Measurements from ENCODE around the gene CDCP1.

CDCP1 gene

DNA sequence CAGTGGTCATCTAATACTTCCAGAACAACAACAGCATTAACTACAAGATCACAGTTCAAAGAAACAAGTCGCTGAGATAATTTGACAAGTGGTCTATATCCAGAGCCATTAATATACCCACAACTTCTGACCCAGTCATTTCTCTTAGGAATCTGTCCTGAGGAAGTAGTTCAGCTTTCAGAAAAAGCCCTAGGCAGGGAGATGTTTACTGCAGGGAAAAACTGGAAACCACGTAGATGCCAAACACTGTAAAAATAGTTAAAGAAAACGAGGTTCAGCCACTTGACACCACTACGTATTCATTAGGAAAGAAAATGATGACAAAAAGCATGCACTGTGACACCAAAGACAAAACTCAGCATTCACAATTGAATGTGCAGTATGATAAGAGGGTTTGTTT lies 22.3 kb upstream of the CDCP1 start:
- no peaks in the 10 kb centered on the region for H4K20me1 ChIP-seq (ENCODE audit: insufficient read depth, low read length)

DNA sequence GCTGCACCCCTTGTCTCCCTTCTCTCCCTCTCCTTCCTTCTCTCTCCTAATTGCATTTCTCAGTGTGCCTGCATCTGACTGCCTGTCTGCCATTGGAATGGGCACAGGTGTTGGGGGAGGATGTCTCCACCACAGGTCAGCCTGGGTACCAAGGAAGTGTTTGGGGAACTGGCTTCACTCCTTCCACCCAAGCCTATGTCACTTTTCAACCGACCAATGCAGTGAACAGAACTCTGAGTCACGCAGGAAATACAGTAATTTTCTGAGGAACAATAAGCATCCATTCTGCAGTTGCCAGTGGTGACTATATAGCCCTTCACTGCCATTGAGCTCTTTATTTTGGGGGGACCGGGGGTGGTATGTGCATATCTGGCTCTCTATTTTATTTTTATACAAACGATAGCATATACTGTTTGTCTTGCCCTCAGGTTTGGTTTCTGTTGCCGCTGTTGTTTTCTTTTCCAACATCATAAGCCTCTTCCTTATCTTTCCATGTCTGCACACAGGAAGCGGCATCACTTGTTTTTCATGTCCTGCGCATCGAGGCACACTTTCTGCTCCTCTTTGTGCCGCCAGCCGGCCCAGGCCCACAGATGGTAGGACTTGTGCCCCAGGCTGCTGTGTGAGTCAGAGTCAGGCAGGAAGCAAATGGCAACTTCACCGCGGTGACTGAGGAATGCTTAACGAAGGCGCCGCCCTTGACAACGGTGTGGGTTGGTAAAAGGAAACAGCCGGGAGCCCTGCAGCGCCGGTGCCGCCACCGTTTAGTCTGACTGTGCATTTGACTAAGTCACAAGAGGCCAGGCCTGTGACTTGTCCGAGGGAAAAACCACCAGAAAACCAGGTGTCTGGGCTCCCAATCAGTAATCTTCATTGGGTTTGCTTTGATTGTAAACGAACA lies 21.1 kb upstream of the CDCP1 start:
- Histone ChIP-seq H3K4me1 (ENCODE audit: insufficient read depth, low read length, severe bottlenecking) (no peaks in the 10 kb centered on the region), H3K27ac (ENCODE audit: low read depth, low read length, poor library complexity, severe bottlenecking) (no peak overlapping the region), H3K9me3 (ENCODE audit: low read length) (no peaks in the 10 kb centered on the region), H3K4me3 (ENCODE audit: low read depth, low read length, poor library complexity, severe bottlenecking) (no peak overlapping the region), H3K27me3 (ENCODE audit: insufficient read depth, low read length) (no peaks in the 10 kb centered on the region), H3K9me2 (ENCODE audit: low read depth, low read length) (no peaks in the 10 kb centered on the region), H3K9ac (ENCODE audit: low read length) (no peak overlapping the region), H3F3A (ENCODE audit: insufficient read depth, low read length) (no peaks in the 10 kb centered on the region), H2AFZ (ENCODE audit: low read length) (no peak overlapping the region), H3K79me2 (ENCODE audit: insufficient read depth, low read length) (no peaks in the 10 kb centered on the region), H3K4me2 (ENCODE audit: low read length) (no peak overlapping the region), H4K20me1 (ENCODE audit: insufficient read depth, low read length) (no peaks in the 10 kb centered on the region), H3K36me3 (ENCODE audit: insufficient read depth, low read length) (no peaks in the 10 kb centered on the region)
- TF ChIP-seq, protein P1, sequence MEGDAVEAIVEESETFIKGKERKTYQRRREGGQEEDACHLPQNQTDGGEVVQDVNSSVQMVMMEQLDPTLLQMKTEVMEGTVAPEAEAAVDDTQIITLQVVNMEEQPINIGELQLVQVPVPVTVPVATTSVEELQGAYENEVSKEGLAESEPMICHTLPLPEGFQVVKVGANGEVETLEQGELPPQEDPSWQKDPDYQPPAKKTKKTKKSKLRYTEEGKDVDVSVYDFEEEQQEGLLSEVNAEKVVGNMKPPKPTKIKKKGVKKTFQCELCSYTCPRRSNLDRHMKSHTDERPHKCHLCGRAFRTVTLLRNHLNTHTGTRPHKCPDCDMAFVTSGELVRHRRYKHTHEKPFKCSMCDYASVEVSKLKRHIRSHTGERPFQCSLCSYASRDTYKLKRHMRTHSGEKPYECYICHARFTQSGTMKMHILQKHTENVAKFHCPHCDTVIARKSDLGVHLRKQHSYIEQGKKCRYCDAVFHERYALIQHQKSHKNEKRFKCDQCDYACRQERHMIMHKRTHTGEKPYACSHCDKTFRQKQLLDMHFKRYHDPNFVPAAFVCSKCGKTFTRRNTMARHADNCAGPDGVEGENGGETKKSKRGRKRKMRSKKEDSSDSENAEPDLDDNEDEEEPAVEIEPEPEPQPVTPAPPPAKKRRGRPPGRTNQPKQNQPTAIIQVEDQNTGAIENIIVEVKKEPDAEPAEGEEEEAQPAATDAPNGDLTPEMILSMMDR (IDR thresholded peaks at IDR 0.05; ENCODE audit: low read length) = no peak
- TF ChIP-seq EZH2 (IDR thresholded peaks at IDR 0.05; ENCODE audit: borderline replicate concordance, low read length) = no peak

More for the DNA sequence above, 22.3 kb upstream of the CDCP1 start:
- H2AFZ ChIP-seq (ENCODE audit: low read length) = no peak overlapping the region
- no peak overlapping the region for H3K4me2 ChIP-seq (ENCODE audit: low read length)
- H3K4me3 ChIP-seq (ENCODE audit: low read depth, low read length, poor library complexity, severe bottlenecking) = no peak overlapping the region
- no peaks in the 10 kb centered on the region for H3K36me3 ChIP-seq (ENCODE audit: insufficient read depth, low read length)
- H3K27ac ChIP-seq (ENCODE audit: low read depth, low read length, poor library complexity, severe bottlenecking) = no peak overlapping the region
- H3K4me1 ChIP-seq (ENCODE audit: insufficient read depth, low read length, severe bottlenecking) = no peaks in the 10 kb centered on the region
- TF ChIP-seq, protein P1 (IDR thresholded peaks at IDR 0.05; ENCODE audit: low read length) = no peak
- no peak for TF ChIP-seq EZH2 (IDR thresholded peaks at IDR 0.05; ENCODE audit: borderline replicate concordance, low read length)
- no peaks in the 10 kb centered on the region for H3F3A ChIP-seq (ENCODE audit: insufficient read depth, low read length)
- H3K9me3 ChIP-seq (ENCODE audit: low read length) = no peaks in the 10 kb centered on the region
- no peaks in the 10 kb centered on the region for H3K9me2 ChIP-seq (ENCODE audit: low read depth, low read length)
- no peaks in the 10 kb centered on the region for H3K79me2 ChIP-seq (ENCODE audit: insufficient read depth, low read length)
- no peak overlapping the region for H3K9ac ChIP-seq (ENCODE audit: low read length)
- H3K27me3 ChIP-seq (ENCODE audit: insufficient read depth, low read length) = no peaks in the 10 kb centered on the region

DNA sequence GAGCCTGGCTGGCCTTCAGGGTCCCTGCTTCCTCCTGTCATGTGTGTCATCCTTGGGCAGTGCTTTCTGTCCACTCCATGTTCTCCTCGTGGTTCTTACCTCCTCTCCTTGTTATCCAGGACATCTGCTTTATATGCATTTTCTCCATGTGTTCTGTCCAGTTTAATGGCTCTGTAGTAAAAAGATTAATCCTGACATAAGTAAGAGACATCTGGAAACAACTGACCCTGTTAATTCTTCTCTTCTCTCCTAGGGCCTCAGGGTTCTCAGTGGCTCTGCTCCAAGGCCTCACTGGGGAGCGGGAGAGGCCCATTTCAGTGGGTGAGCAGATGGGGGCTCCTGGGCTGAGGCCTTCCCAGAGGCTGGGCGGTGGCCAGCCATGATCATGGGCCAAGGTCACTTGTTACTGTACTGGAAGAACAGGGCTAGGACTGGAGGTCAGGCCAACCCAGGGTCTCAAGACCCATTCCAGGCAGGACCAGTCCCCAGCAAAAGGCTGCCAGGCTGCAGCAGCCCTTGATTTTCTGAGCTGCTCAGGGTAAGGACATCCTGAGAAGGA lies 20.2 kb upstream of the CDCP1 start:
- Histone ChIP-seq H3K9ac (ENCODE audit: low read length) (no peak overlapping the region), H2AFZ (ENCODE audit: low read length) (no peak overlapping the region), H3K9me3 (ENCODE audit: low read length) (no peaks in the 10 kb centered on the region), H3K27ac (ENCODE audit: low read depth, low read length, poor library complexity, severe bottlenecking) (no peak overlapping the region), H3K4me2 (ENCODE audit: low read length) (no peak overlapping the region), H3K36me3 (ENCODE audit: insufficient read depth, low read length) (no peaks in the 10 kb centered on the region), H3K4me3 (ENCODE audit: low read depth, low read length, poor library complexity, severe bottlenecking) (no peak overlapping the region), H4K20me1 (ENCODE audit: insufficient read depth, low read length) (no peaks in the 10 kb centered on the region), H3K79me2 (ENCODE audit: insufficient read depth, low read length) (no peaks in the 10 kb centered on the region), H3K4me1 (ENCODE audit: insufficient read depth, low read length, severe bottlenecking) (no peaks in the 10 kb centered on the region), H3K27me3 (ENCODE audit: insufficient read depth, low read length) (no peaks in the 10 kb centered on the region), H3K9me2 (ENCODE audit: low read depth, low read length) (no peaks in the 10 kb centered on the region), H3F3A (ENCODE audit: insufficient read depth, low read length) (no peaks in the 10 kb centered on the region)
- no peak for TF ChIP-seq EZH2 (IDR thresholded peaks at IDR 0.05; ENCODE audit: borderline replicate concordance, low read length)
- TF ChIP-seq, protein P1 (IDR thresholded peaks at IDR 0.05; ENCODE audit: low read length) = no peak
